OCI-LY1 (cell line): ENCODE results near the gene NOX5.

Experiments used
- CTCF ChIP-seq: fragments of 200-600 bp; sonication (generic), shearing (Covaris generic); IDR thresholded peaks from 2 replicates; pipeline ENCODE4 v1.5.1; 2017; ENCODE audit warnings: mild to moderate bottlenecking, antibody characterized with exemption, low read length, moderate library complexity, mixed read lengths
- EZH2 ChIP-seq: fragments of 200-600 bp; sonication (generic), shearing (Covaris generic); IDR thresholded peaks from 2 replicates; pipeline ENCODE4 v1.8.0; 2017; ENCODE audit warnings: borderline replicate concordance, mixed run types, mild to moderate bottlenecking, antibody characterized with exemption, low read length, moderate library complexity, mixed read lengths

GRCh38 chr15:69093614-69094013 lies 79.1 kb downstream of the NOX5 start:
- no peak for TF ChIP-seq EZH2
- TF ChIP-seq CTCF, result no peak
